A549 (cell line): ENCODE data around the gene CAMSAP1. TPM values are rescaled to one million over a fixed set of nuclear protein-coding genes. Genes with fewer than 3 reads are reported as not detected.

Experiments used
- ATAC-seq, 2 experiments: fragments of 200-7000 bp in 1 of 2; fragments of >200 bp in 1 of 2; cut with Nextera tagmentation in 1 of 2; cut with Tn5 transposase in 1 of 2; 3 replicates each; pipeline versions ENCODE4 v1.8.0 to v1.9.1; 2018 to 2020; ENCODE audit warnings: mild to moderate bottlenecking in 1 of 2, moderate library complexity in 1 of 2
- CTCF ChIA-PET: fragments of 300-600 bp; sonication (Branson Sonifier 250); formaldehyde crosslinking; extraction: SDS; loops from one replicate; lab custom pipeline; 2021; ENCODE audit warnings: antibody characterized with exemption, inconsistent platforms; lab: Yijun Ruan, JAX
- POLR2A ChIA-PET: fragments of 350-600 bp; formaldehyde crosslinking; extraction: SDS; loops from one replicate; lab custom pipeline; 2021; ENCODE audit warnings: antibody characterized with exemption, inconsistent platforms; lab: Yijun Ruan, JAX
- DNase-seq, 2 experiments: peaks; one replicate each; pipeline versions ENCODE4 v3.0.0 to v3.0.0-alpha.2; 2011 to 2016; ENCODE audit warnings: low read depth in 1 of 2, low spot score in 1 of 2
- FAIRE-seq: peaks from 2 replicates; lab custom pipeline; 2011; peaks lifted over from hg19 to GRCh38; lab: Jason Lieb, UNC
- H3K27ac ChIP-seq, 2 experiments: fragments of >200 bp; sonication (Bioruptor Twin); formaldehyde crosslinking; 3 replicates each; pipeline ENCODE4 v1.5.1; 2016 to 2017
- H3K4me1 ChIP-seq: fragments of >200 bp; sonication (Bioruptor Twin); formaldehyde crosslinking; 3 replicates; pipeline ENCODE4 v1.6.1; 2016
- H3K4me2 ChIP-seq: fragments of >200 bp; sonication (Bioruptor Twin); formaldehyde crosslinking; 3 replicates; pipeline ENCODE4 v1.6.1; 2016
- H3K4me3 ChIP-seq: fragments of >200 bp; sonication (Bioruptor Twin); formaldehyde crosslinking; 3 replicates; pipeline ENCODE4 v1.5.1; 2016
- H3K9me3 ChIP-seq: fragments of >200 bp; sonication (Bioruptor Twin); formaldehyde crosslinking; 3 replicates; pipeline ENCODE4 v1.6.1; 2016
- CBX2 ChIP-seq: fragments of 200-600 bp; sonication (generic); IDR thresholded peaks from 2 replicates; pipeline ENCODE4 v1.6.1; 2016; ENCODE audit warnings: low read depth, mild to moderate bottlenecking, borderline replicate concordance
- CBX8 ChIP-seq: fragments of 200-600 bp; sonication (generic); IDR thresholded peaks from 2 replicates; pipeline ENCODE4 v1.6.1; 2016
- CEBPB ChIP-seq, 2 experiments: fragments of >200 bp in 1 of 2; sonication (Bioruptor Twin) in 1 of 2; formaldehyde crosslinking in 1 of 2; IDR thresholded peaks; 2 replicates each; pipeline ENCODE4 v1.6.1; 2012 to 2016
- CHD4 ChIP-seq: fragments of 200-600 bp; sonication (generic); IDR thresholded peaks from 2 replicates; pipeline ENCODE4 v1.6.1; 2016; ENCODE audit warnings: antibody characterized with exemption, mild to moderate bottlenecking, borderline replicate concordance
- EP300 ChIP-seq, 2 experiments: fragments of >200 bp; sonication (Bioruptor Twin); formaldehyde crosslinking; IDR thresholded peaks; 2 replicates in 1 of 2; 3 replicates in 1 of 2; pipeline ENCODE4 v1.6.1; 2016 to 2017
- HEYL ChIP-seq: fragments of 250-450 bp; sonication (Bioruptor Pico); IDR thresholded peaks from 2 replicates; pipeline ENCODE4 v1.8.0; 2021; ENCODE audit warnings: mild to moderate bottlenecking, moderate library complexity
- HOXA7 ChIP-seq: fragments of 250-450 bp; sonication (Bioruptor Pico); IDR thresholded peaks from 2 replicates; pipeline ENCODE4 v1.5.0; 2020; ENCODE audit warnings: mild to moderate bottlenecking, moderate library complexity
- KDM1A ChIP-seq: fragments of 200-600 bp; sonication (generic); IDR thresholded peaks from 2 replicates; pipeline ENCODE4 v1.6.1; 2016; ENCODE audit warnings: low read depth, mild to moderate bottlenecking
- MAX ChIP-seq: IDR thresholded peaks from 2 replicates; pipeline ENCODE4 v1.6.1; 2012
- PBX3 ChIP-seq: IDR thresholded peaks from 2 replicates; pipeline ENCODE4 v1.6.1; 2012
- POLR2AphosphoS2 ChIP-seq: conservative IDR thresholded peaks from 2 replicates; pipeline ENCODE4 v1.6.1; 2012; ENCODE audit warnings: low read length, improper control_type of control experiment, inconsistent platforms
- RNF2 ChIP-seq: fragments of 200-600 bp; sonication (generic); IDR thresholded peaks from 2 replicates; pipeline ENCODE4 v1.6.1; 2016; ENCODE audit warnings: low read depth, mild to moderate bottlenecking, antibody characterized with exemption, moderate library complexity, borderline replicate concordance
- SMC3 ChIP-seq: fragments of >200 bp; sonication (Bioruptor Twin); formaldehyde crosslinking; IDR thresholded peaks from 3 replicates; pipeline ENCODE4 v1.6.1; 2018; ENCODE audit warnings: inconsistent platforms
- SREBF2 ChIP-seq: fragments of 450-650 bp; IDR thresholded peaks from 2 replicates; pipeline ENCODE4 v1.6.1; 2014; ENCODE audit warnings: mild to moderate bottlenecking, moderate library complexity
- TP53 ChIP-seq: fragments of 250-450 bp; sonication (Bioruptor Pico); IDR thresholded peaks from 2 replicates; pipeline ENCODE4 v1.5.0; 2021; ENCODE audit warnings: mild to moderate bottlenecking, moderate library complexity
- WGBS: methylation state at CpG from one replicate; pipeline ENCODE4 v1.1.6; 2017; ENCODE audit errors: missing lambda C conversion rate; 5-methylcytosine and 5-hydroxymethylcytosine counted together
- polyA plus RNA-seq, 4 experiments: library from polyadenylated mRNA; depleted of rRNA in 3 of 4; stranded (reverse); fragments of >200 nt; fragmentation: RNase III in 1 of 4; extraction: RNeasy Plus Mini Kit Qiagen cat#74134 plus additional on column Dnase treatment in 1 of 4; gene quantifications; 2 replicates in 3 of 4; 3 replicates in 1 of 4; pipeline ENCODE4 v1.2.3, GENCODE V29; 2011 to 2017
- TF ChIP-seq, protein P1 (sequence below): fragments of >200 bp; sonication (Bioruptor Twin); formaldehyde crosslinking; IDR thresholded peaks from 3 replicates; pipeline ENCODE4 v1.6.1; 2016
- TF ChIP-seq, protein P2 (sequence below): fragments of 150-350 bp; IDR thresholded peaks from 2 replicates; pipeline ENCODE4 v1.6.1; 2014; ENCODE audit warnings: low read depth, mild to moderate bottlenecking, low read length

The CAMSAP1 gene
- polyA plus RNA-seq, 2 of the 4 experiments (the other 2 are of a cell fraction), result 8.6 to 15.0 TPM

GRCh38 chr9:135931349-135931820 lies 24.0 kb upstream of the CAMSAP1 start:
- Histone ChIP-seq H3K9me3 (no peaks in the 10 kb centered on the region), H3K4me1 (peaks cover 15% of the 10 kb centered on the region), H3K4me2 (no peak overlapping the region), H3K4me3 (no peak overlapping the region), H3K27ac (no peak overlapping the region)
- POLR2A ChIA-PET, result no interaction called here
- 87% methylated on average over 31 of the region's 31 CpGs for WGBS
- DNase-seq (no peak), FAIRE-seq (no peak), ATAC-seq (no peak)
- no peak for TF ChIP-seq HEYL
- TF ChIP-seq, protein P1, sequence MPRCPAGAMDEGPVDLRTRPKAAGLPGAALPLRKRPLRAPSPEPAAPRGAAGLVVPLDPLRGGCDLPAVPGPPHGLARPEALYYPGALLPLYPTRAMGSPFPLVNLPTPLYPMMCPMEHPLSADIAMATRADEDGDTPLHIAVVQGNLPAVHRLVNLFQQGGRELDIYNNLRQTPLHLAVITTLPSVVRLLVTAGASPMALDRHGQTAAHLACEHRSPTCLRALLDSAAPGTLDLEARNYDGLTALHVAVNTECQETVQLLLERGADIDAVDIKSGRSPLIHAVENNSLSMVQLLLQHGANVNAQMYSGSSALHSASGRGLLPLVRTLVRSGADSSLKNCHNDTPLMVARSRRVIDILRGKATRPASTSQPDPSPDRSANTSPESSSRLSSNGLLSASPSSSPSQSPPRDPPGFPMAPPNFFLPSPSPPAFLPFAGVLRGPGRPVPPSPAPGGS, result no peak
- no peak for TF ChIP-seq SREBF2
- no peak for TF ChIP-seq PBX3
- no peak for TF ChIP-seq HOXA7 (CRISPR knock-in tag)
- TF ChIP-seq EP300 (IDR thresholded peaks at IDR 0.05), result no peak
- TF ChIP-seq MAX, result no peak
- no peak for TF ChIP-seq CHD4
- TF ChIP-seq CEBPB (IDR thresholded peaks at IDR 0.05), result no peak
- TF ChIP-seq, protein P2, sequence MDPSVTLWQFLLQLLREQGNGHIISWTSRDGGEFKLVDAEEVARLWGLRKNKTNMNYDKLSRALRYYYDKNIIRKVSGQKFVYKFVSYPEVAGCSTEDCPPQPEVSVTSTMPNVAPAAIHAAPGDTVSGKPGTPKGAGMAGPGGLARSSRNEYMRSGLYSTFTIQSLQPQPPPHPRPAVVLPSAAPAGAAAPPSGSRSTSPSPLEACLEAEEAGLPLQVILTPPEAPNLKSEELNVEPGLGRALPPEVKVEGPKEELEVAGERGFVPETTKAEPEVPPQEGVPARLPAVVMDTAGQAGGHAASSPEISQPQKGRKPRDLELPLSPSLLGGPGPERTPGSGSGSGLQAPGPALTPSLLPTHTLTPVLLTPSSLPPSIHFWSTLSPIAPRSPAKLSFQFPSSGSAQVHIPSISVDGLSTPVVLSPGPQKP, result no peak
- no peak for TF ChIP-seq CBX8
- no peak for TF ChIP-seq SMC3
- TF ChIP-seq RNF2, result no peak
- no peak for TF ChIP-seq KDM1A
- TF ChIP-seq TP53 (CRISPR knock-in tag), result no peak
- CTCF ChIA-PET, result no interaction called here

DNA sequence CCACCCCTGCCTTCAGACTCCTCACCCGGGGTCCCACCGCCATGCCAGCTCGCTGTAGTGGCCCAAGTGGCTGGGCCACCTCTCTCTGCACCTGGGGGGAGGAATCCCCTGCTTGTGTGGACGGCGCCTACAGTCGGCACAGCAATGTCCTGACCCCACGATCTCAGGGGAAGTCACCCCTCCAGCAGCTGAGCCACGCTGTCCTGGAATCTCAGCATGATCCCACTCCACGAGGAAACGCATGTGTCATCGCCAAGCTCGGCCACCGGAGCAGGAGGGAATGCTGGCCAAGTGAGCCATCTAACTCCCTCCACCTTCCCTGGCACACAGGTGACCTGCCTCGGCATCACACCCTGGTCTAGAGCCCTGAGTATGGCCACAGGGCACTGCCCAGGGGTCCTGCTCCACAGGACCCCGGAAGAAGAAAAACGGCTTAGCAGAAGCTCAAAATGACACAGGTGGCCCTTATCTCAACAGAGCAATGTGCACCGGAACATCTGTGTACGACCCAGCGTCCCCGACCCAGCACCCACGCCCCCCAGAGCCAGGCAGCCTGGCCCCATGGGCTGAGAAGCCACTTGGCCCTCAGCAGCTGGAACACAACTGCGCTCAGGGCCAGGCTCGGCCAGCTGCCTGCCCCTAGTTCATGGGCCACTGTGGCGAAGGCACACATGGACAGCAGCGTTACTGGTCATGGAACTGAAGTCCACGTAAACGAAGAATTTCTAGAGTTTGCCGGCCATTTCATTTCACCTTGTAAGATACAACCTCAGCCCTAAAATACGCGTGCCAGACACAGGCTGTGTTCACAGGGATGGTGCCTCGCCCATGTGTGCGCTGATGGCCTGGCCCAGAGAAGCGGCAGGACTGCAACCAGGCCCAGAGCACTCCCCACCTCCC lies 23.4 kb upstream of the CAMSAP1 start:
- CTCF ChIA-PET, result interaction anchor here (0.6 kb wide), 1 partner anchor 1801 kb away, joined by 3 read pairs; no protein-coding TSS in a partner anchor
- Histone ChIP-seq H3K4me1 (peaks cover 15% of the 10 kb centered on the region), H3K27ac (no peak overlapping the region), H3K4me2 (no peak overlapping the region), H3K9me3 (no peaks in the 10 kb centered on the region), H3K4me3 (no peak overlapping the region)
- WGBS, result 94% methylated on average over 30 of the region's 33 CpGs
- DNase-seq (no peak), FAIRE-seq (no peak), ATAC-seq (no peak)
- TF ChIP-seq PBX3 (no peak), SREBF2 (no peak), POLR2AphosphoS2 (no peak), CBX2 (no peak)
- POLR2A ChIA-PET, result no interaction called here
